GM19397 (cell line): ENCODE results near the gene ARHGAP28.

ENCODE experiments used
- ATAC-seq: cut with Tn5 transposase; IDR thresholded peaks from one replicate; pipeline ENCODE4 v1.9.1; 2021; ENCODE audit warnings: mild to moderate bottlenecking, moderate library complexity; ENCODE audit not compliant: unreplicated experiment

Gene ARHGAP28, protein sequence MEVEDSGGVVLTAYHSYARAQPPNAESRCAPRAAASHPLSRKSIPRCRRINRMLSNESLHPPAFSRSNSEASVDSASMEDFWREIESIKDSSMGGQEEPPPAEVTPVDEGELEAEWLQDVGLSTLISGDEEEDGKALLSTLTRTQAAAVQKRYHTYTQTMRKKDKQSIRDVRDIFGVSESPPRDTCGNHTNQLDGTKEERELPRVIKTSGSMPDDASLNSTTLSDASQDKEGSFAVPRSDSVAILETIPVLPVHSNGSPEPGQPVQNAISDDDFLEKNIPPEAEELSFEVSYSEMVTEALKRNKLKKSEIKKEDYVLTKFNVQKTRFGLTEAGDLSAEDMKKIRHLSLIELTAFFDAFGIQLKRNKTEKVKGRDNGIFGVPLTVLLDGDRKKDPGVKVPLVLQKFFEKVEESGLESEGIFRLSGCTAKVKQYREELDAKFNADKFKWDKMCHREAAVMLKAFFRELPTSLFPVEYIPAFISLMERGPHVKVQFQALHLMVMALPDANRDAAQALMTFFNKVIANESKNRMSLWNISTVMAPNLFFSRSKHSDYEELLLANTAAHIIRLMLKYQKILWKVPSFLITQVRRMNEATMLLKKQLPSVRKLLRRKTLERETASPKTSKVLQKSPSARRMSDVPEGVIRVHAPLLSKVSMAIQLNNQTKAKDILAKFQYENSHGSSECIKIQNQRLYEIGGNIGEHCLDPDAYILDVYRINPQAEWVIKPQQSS

DNA sequence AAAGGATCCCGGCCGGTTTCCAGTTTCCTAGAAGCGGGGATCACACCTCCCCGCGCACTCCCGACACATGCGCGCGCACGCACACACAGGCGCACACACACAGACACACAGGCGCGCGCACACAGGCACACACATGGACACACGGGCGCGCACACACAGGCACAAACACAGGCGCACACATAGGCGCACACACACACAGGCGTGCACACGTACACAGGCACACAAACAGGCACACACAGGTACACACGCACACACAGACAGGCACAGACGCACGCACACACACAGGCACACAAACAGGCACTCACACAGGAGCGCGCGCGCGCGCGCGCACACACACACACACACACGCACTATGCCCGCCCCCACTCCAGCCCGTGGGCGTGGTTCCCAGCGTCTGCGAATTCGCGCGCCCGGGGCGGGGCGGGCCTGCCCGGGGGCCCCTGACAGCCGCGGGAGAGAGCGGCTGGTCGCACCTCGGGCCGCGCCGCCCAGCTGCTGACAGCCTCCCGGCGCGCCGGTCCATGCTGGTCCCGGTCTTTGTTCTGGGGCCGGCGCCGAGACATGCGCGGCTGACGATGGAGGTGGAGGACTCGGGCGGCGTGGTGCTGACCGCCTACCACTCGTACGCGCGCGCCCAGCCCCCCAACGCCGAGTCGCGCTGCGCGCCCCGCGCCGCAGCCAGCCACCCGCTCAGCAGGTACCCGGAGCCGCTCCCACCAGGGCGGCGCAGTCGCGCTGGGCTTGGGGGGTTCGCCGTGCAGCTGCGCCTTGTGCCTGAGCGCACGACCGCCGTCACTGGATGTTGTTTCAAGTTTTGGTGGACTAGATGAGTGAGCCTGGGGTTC lies at the start of gene ARHGAP28:
TSS of gene ARHGAP28 (plus strand) at position 470 of the 845 bp plus-strand sequence. CDS start at position 576, 106 bp downstream.
- ATAC-seq = peak; percentile 66

DNA sequence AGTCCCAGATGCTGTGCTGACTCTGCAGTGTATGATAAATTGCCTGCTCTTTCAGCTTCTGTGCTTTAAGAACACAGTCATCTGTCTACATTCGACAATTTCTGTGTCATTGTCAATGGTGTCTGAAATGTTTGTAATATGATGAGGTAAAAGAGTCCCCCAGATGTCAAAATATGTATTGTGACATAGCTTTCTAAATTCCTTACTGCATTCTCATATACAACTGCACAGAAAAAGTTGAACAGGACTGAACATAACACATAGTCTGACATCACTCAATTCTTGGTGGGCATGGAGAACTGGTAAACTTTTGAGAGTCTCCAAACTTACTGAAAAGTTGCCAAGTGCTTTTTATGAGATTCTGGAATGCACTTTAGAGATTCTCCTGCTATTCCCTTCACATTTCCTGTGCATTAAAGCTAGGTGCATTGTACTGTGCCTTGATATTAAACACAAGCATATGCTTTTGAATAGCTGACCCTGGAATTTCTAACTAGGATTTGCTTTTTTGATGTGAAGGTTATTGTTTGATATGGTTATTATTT lies 48.1 kb upstream of the ARHGAP28 start:
- ATAC-seq = no peak

DNA sequence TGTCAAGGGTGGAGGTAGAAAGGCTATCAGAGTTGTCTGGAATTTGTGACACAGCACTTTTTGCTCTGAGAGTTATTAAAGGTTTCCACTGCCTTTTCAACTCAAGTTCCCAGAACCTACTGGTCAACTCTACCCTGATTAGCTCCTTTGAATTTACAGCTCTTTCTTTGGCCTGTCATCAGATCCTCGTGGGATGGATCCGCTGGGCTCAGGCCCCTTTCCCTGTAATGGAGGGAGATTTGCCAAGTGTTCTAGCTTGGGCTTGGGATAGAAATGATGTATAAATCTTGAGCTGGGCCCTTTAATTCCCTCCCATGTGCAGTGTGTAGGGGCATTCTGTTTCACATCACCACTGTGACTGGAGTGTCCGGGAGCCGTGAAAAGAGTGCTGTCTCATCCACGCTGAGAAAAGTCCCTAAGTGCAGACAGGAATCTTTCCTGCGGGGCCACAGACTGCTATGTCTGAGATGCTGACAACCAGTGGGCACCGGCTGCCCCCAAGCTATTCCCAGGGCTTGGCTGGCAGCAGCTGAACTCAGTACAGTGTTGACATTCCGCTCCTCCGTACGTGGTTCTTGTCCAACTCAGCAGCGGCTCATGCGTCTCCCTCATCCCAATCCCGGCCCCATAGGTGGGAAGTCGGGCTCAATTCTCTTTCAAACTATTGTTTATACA lies 46.9 kb upstream of the ARHGAP28 start:
- ATAC-seq = no peak

DNA sequence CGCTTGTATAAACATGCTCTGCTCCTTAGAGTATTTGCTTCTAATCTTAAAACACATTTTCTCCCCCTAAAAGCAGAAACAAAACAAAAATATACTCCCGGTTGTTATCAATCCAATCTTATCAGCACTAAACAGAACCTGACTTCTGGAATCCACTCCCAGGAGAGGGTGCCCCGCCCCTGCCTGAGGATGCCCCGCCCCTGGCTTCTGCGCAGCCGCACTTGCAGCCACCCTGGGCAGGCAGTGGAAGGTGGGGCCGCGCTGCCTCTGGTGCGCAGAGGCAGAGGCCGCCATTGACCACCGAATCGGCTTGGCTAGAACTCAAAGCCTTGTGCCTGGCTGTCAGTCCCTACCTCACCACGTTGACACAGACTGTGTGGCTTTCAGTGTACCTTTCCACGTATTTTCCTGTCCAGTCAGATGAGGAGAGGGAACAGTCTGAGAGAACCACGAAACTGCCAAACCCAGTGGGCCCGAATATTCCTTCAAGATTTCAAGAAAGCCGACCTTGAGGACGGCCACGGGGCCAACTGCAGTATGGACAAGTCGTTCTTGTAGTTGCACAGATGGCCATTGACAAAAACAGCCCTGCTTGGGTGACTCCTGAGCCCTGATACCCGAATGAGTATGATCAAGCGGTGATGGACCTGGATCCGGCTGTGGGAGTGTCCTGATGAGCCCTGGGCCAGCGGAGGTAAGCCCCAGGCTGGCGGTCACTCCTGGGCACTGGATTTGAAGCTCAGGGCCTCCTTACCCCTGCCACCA lies 46.2 kb upstream of the ARHGAP28 start:
- ATAC-seq = no peak

DNA sequence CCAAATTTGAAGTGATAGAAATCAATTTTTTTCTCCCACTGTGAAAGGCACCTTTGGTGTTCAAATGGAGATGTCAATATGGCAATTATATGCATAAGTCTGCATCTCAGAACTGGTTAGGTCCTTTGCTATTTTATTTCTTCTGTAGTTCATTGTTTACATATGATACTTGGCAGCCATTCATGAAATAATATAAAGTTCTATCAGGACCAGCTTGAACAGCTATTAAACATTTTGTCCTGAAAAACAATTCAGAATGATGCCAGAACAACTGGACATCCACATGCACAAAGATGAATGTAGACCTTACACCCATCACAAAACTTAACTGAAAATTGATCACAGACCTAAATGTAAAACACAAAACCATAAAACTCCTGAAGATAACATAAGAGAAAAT lies 41.8 kb upstream of the ARHGAP28 start:
- no peak for ATAC-seq

DNA sequence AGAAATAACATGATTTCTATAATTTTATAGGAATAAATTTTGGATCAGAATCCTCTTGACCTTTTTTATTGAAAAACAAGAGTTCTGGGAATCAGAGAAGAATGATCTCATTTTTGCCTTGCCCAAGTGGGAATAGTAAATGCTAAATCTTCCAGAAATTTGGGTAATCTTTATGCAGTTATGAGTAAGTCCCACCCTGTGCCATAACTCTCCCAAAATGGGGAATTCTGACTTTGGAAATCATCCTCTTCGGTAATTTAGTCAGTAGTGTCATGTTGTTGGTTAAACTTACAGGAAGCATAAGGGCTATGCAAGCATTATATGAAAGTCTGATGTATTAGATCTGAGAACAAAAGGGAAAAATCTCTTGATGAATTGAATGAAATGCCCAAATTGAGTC lies 20.6 kb upstream of the ARHGAP28 start:
- ATAC-seq = no peak

DNA sequence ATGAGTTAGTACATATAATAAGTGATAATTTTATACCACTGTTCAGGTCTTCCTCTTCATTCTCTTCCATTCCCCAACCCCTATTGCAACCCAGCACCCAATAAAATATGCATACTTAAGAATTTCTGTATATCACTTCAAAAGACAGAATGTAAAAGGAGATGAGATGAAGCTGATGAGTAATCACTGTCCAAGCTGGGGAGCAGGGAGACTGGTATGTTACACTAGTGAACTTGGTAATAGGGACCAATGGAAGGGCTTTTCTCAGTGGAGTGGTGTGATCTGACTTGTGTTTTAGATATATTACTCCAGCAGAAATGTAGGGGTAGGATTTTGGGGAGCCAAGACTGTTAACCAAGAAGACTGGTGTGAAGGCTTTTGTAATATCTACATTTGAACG lies 18.0 kb upstream of the ARHGAP28 start:
- ATAC-seq = no peak

DNA sequence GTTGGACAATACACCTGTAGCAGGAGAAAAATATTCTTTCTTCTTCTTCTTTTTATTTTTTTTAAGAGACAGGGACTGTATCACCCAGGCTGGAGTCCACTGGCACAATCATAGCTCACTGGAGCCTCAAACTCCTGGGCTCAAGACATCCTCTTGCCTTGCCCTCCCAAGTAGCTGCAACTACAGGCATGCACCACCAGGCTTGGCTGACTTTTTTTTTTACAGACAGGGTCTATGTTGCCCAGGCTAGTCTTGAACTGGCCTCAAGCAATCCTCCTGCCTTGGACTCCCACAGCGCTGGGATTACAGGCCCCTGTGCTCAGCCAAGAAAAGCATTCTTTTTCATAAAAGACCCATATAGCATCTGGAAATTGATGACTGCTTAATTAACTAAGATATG lies 17.1 kb upstream of the ARHGAP28 start:
- no peak for ATAC-seq

DNA sequence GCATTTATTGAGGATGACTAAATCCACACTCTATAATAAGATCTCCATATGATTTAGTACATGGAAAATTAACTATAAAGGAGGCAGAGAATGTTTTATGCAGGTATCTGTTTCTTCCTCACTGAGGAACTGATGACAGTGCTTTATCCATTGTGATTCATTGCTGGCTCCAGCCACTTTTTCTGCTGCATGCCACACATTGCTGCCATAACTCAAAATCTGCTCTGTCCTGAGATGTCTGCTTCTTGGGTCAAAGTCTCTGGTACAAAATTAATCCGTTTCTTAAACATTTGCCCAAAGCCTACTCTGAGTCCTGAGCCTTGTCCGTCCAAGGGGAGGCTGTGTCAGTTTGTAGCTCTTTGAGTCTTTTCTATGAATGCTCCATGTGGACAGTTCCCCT lies 15.5 kb upstream of the ARHGAP28 start:
- ATAC-seq = no peak

DNA sequence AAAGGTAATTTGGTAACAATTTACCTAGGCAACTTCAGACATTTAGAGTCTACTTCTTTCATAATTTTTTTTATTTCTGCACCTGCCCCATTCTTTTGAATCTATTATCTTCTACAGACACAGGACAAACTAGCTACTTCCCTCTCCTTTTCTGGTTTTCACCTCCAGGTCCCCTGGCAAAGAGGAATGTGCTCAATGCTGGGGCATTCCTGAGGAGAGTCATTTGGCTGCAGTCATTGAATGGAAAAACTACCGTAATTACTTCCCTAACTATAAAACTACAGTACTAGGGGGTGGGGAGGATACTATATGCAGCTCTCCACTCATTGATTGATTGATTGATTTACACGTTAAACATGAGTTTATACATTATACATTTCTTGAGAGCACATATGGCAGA lies 11.2 kb upstream of the ARHGAP28 start:
- ATAC-seq = no peak

DNA sequence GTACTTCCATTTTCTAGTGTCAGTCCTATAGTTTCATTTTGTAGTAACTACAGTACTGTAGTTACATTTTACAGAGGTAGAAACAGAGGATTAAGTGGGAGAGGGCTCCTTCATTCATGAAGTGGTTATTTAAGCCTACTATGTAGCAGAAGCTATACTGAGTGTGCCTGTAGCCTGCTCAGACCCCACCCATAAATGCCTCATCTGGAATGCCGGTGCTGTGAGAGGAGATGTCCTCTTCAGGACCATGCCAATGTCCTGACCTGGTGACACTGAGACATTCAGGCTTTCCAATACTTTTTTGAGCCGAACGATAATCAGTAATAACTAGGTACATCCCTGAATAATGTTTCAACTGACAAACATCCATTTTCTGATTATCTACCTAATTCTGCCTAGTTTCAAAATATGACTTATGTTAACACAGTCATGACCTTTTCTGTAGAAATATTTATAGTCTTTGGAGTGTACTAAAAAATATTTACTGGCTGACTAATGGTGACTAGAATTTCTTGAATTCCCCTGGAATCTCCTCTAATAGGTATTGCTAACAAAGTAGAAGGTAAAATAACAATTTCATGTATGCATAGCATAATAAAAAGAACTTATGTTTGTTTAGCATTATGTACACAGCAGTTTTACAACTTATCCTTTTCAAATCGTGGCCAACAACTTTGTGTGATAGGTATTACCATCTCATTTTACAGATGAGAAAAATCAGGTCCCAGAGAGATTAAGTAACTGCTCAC lies 10.2 kb upstream of the ARHGAP28 start:
- no peak for ATAC-seq

DNA sequence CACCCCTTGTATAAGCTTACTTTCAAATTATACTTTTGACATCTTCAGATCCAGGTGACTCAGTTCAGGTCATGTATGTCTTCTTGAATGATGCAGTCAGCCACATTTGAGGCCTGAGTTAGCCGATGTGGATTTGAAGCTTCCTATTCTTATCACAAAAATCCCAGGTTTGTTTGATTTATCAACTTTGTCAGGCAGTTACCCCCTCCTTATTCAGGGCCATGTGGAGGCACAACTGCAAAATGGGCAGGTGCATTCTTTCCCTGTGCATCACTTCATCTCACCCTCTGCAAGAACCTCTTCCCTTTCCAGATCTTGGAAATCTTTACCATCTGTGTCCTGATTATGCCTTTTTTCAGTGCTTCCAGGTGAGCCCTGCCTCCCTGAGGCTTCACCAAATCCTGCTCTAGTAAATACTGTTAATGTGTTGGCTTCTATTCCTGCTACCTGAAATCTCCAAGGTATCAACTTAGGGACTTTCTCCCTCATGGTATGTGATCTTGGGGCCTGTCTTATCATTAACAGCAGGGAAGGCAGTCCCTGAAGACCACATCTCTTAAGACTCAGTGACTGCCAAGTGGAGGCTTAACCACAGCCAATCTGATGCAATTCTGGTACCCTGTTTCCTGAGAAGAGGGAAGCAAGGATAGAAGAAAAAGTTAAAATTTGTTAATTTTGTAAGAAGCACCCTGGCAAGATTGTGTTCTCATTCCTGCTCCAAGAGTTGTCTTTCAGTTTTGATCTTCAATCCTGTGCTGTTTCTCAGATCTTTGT lies 9.4 kb upstream of the ARHGAP28 start:
- ATAC-seq = no peak

DNA sequence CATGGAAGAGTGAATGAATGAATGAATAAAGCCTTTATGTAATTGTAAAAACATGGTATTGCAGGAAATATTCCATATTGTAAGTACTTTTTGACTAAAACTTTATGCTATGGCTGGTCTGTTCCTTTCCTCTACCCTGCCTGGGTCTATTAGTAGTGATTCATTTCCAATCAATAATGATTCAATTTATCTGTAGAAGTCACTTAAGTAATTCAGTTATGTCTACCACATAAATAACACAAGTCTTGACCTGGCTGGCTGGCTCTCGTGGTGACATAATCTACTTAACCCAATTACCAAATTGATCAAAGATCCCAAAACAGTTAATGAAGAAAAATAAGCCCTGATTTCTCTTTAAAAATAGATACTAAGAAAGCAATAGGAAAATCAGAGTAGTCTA lies 7.8 kb upstream of the ARHGAP28 start:
- ATAC-seq = no peak

DNA sequence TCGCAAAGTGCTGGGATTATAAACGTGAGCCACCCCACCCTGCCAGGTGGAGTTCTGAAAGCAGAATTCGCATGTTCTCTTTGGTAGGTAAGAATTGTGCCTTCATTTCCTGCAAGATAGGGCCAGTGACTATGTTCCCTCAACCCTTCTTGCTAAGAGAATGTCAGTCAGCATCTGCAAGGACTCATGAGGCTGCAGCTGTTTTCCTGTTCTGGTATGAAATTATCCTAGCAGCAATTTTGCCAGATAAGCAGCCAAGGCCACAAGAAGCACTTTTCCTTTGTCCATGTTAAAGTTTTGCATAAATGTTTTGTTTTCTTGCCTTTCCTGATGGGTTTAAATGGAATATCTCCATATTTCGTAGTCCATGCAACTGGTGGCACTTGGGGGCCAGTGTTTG lies 6.8 kb upstream of the ARHGAP28 start:
- no peak for ATAC-seq

DNA sequence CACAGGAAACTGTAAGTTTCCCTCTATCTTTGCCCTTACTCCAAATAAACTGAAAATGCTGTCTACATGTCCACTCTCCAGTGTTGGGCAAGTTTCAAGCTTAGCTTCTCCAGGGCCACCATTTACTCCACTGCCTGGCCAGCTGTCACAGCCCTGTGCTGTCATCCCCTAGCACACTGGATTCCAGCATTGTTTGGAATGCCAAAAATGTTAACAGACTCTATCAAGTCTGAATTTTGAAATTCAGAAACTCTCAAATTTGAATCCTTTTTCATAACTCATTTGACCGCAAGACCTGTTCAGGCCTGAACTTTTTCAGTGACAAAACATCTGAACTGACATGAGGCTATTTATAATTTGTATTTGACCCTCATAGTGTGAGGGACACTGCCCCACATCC lies 5.2 kb upstream of the ARHGAP28 start:
- ATAC-seq = no peak

DNA sequence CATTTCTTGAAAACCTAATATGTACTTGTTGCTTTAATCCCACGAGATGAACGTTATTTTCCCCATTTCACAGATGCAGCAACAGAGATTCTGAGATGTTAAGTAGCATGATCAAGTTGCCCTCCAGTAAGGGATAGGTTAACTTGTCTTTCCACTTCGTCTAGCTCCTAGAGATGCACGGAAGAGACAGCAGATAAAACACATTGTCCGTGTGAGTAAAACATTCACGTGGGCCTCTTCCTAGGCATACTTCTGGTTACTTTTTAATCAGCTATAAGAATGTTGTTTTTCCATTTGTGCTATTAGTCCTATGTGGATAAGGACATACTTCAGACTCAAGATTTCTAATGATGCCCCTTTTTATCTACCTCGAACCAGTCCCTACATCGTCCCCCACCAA lies 1.2 kb upstream of the ARHGAP28 start:
- ATAC-seq = no peak

DNA sequence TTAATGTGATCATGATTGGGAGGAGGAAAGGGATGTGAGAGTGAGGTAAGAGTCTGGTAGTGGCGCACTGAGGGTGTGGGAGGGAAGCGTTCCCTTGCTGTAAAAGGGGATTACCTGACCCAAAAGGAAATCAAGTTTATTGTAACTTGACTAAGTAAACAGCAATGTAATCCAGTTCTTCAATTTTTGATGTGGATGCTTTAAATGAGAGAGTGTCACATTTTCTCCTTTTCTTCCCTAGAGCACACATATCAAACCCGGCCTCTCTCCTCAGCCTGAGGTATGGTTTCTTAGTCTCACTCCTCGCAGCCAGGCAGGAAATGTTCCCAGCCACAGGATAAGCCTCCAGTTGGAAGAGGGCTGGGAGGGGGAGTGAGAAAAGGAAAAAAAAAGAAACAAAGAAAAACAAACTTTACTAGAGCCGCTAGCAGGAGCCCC lies 688 bp upstream of the ARHGAP28 start:
- ATAC-seq = no peak
